Muscle layer of duodenum (tissue), 2 donors: ENCODE measurements around the gene NEU1.
"Not testable (repeated sequence)": the region's sequence is repeated elsewhere in the genome, so short reads cannot be mapped to it uniquely, and the experiment has no call there.

Experiments used
- H3K27ac ChIP-seq: one replicate; pipeline ENCODE4 v1.7.0; 2013; ENCODE audit warnings: mild to moderate bottlenecking, low read length
- H3K27me3 ChIP-seq: one replicate; pipeline ENCODE4 v1.7.0; 2013; ENCODE audit warnings: low read depth, mild to moderate bottlenecking, control low read depth, low read length
- H3K36me3 ChIP-seq, 2 donors: one replicate each; pipeline ENCODE4 v1.7.0; 2013; ENCODE audit warnings: low read length in 2 of 2, control low read depth in 1 of 2, mild to moderate bottlenecking in 1 of 2; ENCODE audit not compliant: insufficient read depth in 2 of 2, control insufficient read depth in 1 of 2
- H3K4me1 ChIP-seq, 2 donors: one replicate each; pipeline ENCODE4 v1.7.0; 2013; ENCODE audit warnings: low read length in 2 of 2, mild to moderate bottlenecking in 2 of 2, control low read depth in 1 of 2, moderate library complexity in 1 of 2; ENCODE audit not compliant: insufficient read depth in 2 of 2, control insufficient read depth in 1 of 2
- H3K4me3 ChIP-seq, 2 donors: one replicate each; pipeline ENCODE4 v1.7.0; 2013; ENCODE audit warnings: low read length in 2 of 2, low read depth in 1 of 2, mild to moderate bottlenecking in 1 of 2
- H3K9me3 ChIP-seq, 2 donors: one replicate each; pipeline ENCODE4 v1.7.0; 2013; ENCODE audit warnings: low read length in 2 of 2, control low read depth in 1 of 2, mild to moderate bottlenecking in 1 of 2; ENCODE audit not compliant: control insufficient read depth in 1 of 2
- donor health status: healthy.

NEU1 gene

DNA sequence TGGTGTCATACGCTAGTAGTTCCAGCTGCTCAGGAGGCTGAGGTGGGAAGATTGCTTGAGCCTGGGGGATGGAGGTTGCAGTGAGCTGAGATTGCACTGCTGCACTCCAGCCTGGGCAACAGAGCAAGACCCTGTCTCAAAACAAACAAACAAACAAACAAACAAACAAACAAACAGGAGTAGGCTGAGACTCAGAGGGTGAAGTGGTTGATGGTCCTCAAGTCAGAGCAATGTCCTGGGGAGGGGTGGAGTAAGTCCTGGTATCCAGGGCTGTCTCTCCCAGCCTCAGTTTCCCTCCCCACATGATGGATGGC is 6.0 kb upstream of the NEU1 start:
- H3K9me3 ChIP-seq, H3K36me3 ChIP-seq, H3K27me3 ChIP-seq, H3K4me3 ChIP-seq, H3K27ac ChIP-seq, H3K4me1 ChIP-seq: not testable (repeated sequence)

DNA sequence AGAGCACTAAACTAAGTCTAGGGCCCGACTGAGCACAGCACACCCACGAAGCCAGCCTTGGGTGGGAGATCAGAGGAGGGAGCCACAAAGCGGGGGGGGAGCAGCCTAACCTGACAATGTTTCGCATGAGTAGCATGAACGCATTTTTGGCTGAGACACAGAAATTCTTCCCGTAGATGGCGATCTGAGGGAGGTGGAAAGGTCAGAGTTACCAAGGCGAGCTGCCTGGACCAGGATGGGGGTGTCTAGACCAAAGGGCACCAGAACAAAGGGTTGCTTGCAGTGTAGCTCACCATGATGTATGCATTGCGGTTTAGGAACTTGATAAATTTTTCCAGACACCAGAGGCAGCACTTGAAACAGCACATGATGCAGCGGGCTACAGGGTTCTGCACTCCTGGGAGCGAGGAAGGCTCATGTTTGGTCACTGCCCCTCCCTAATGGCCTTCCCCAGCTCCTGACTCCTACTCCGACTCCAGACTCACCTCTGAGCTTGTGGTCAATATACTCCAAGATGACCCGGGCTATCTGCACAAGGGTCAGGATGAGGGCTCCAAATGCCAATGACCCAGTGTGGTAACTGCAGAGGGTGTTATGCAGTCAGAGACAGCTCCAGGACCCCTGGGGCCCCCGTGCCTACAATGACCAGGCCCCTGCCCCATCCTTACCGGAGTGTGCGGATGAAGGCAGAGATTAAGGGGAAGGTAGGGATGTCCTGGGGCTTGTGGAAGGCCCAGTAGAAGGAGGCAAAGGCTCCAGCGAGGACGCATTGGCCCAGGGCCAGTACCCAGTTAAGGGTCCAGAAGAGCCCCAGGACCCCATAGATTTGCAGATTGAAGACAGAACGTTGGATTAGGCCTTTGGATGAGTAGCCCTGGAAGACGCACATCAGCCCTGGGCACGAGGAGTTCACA is 2.8 kb upstream of the NEU1 start:
- no peak overlapping the region for H3K27ac ChIP-seq
- peaks cover 0 to 26% of the 10 kb centered on the region in 2 donors for H3K4me1 ChIP-seq
- no peaks in the 10 kb centered on the region for H3K9me3 ChIP-seq
- H3K36me3 ChIP-seq, result peaks cover 3 to 8% of the 10 kb centered on the region in 2 donors
- no peak overlapping the region for H3K4me3 ChIP-seq
- no peaks in the 10 kb centered on the region for H3K27me3 ChIP-seq

DNA sequence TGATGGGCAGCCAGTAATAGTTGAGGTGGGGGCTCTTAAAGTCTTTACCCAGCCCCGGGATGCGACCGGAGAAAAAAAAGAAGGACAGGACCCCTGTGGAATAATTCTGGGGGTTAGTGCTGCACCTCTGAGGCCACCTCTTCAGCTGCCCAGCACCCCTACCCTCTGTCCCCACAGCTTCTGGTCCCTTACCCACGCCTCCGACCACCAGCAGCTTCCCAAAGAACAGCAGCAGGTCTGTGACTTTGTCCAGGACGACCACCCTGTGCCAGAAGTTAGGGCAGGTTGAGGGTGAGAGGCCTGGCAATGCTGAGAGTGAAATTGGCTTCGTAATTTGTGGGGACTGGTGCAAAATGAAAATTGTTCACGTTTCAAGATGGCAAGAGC is 2.2 kb upstream of the NEU1 start:
- Histone ChIP-seq H3K27ac (no peak overlapping the region), H3K36me3 (peaks cover 6 to 14% of the 10 kb centered on the region in 2 donors), H3K9me3 (no peaks in the 10 kb centered on the region), H3K4me1 (peaks cover 0 to 26% of the 10 kb centered on the region in 2 donors), H3K4me3 (no peak overlapping the region), H3K27me3 (no peaks in the 10 kb centered on the region)

DNA sequence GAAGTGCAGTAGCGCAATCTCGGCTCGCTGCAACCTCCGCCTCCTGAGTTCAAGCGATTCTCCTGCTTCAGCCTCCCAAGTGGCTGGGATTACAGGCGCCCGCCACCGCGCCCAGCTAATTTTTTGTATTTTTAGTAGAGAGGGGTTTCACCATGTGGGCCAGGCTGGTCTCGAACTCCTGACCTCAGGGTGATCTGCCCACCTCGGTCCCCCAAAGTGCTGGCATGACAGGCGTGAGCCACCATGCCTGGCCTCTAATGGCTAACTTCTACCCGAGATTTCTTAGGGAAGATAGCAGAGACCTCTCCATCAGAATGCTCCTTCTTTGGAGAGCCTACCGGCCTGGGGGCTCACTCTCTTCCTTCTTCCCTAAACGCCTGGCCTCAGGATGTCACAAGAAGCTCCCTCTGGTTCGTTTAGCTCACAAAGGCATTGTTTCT is 1.5 kb upstream of the NEU1 start:
- peaks cover 13 to 21% of the 10 kb centered on the region in 2 donors for H3K36me3 ChIP-seq
- H3K27me3 ChIP-seq, H3K9me3 ChIP-seq: not testable (repeated sequence)
- H3K4me1 ChIP-seq, result peaks cover 0 to 26% of the 10 kb centered on the region in 2 donors
- peak overlapping the region; percentile 73 to 82 for H3K4me3 ChIP-seq
- H3K27ac ChIP-seq, result peak overlapping the region; percentile 74

GRCh38 chr6:31861919-31862343 is 690 bp downstream of the NEU1 start:
- Histone ChIP-seq H3K36me3 (peaks cover 20 to 38% of the 10 kb centered on the region in 2 donors), H3K9me3 (no peaks in the 10 kb centered on the region), H3K4me3 (peak overlapping the region; percentile 87 to 88), H3K4me1 (peaks cover 0 to 26% of the 10 kb centered on the region in 2 donors), H3K27ac (peak overlapping the region; percentile 87), H3K27me3 (no peaks in the 10 kb centered on the region)

- H3K9me3 ChIP-seq, result no peaks in the 10 kb centered on the region
- no peak overlapping the region for H3K27ac ChIP-seq
- H3K4me3 ChIP-seq, result no peak overlapping the region
- H3K36me3 ChIP-seq, result peaks cover 20 to 39% of the 10 kb centered on the region in 2 donors
- H3K27me3 ChIP-seq, result no peaks in the 10 kb centered on the region
- peaks cover 0 to 26% of the 10 kb centered on the region in 2 donors for H3K4me1 ChIP-seq
These were observed 1.5 kb downstream of the NEU1 start for GRCh38 chr6:31861150-31861549.

DNA sequence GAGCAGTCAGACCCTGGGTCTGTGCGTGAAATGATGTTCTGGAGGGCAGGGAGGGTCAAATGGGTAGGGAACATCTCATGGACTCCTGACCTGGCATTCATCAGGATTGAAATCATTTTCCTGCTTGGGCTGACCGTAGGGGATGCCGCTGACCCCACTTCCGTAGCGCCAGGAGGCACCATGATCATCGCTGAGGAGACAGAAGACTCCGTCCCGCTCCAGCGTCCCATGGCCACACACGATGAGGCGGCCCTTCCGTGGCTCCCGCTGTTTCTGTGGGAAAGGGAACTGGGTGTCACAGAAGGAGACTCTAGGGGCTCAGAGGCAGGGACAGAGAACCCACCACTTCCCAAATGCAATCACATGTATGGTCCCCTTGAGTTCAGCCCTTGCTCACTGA is 2.3 kb downstream of the NEU1 start:
- Histone ChIP-seq H3K9me3 (no peaks in the 10 kb centered on the region), H3K4me1 (peaks cover 0 to 26% of the 10 kb centered on the region in 2 donors), H3K27me3 (no peaks in the 10 kb centered on the region), H3K4me3 (no peak overlapping the region), H3K36me3 (peaks cover 20 to 39% of the 10 kb centered on the region in 2 donors), H3K27ac (no peak overlapping the region)

- Histone ChIP-seq H3K36me3 (peaks cover 20 to 39% of the 10 kb centered on the region in 2 donors), H3K27ac (no peak overlapping the region), H3K27me3 (no peaks in the 10 kb centered on the region), H3K4me1 (peaks cover 0 to 26% of the 10 kb centered on the region in 2 donors), H3K9me3 (no peaks in the 10 kb centered on the region), H3K4me3 (no peak overlapping the region)
These were observed 2.7 kb downstream of the NEU1 start for GRCh38 chr6:31859923-31860322.

DNA sequence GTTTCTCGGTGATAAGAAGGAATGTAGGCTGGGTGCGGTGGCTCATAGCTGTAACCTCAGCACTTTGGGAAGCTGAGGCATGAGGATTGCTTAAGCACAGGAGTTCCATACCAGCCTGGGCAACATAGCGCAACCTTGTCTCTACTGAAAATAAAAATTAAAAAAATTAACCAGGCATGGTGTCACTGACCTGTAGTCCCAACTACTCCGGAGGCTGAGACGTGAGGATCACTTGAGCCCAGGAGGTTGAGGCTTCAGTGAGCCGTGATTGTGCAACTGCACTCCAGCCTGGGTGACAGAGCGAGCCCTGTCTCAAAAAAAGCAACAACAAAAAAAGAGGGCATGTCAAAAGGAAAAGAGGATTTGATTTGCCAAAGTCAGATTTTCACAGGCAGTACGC is 3.9 kb downstream of the NEU1 start:
- Histone ChIP-seq H3K27me3 (no peaks in the 10 kb centered on the region), H3K4me1 (peaks cover 0 to 21% of the 10 kb centered on the region in 2 donors), H3K27ac (no peak overlapping the region), H3K9me3 (no peaks in the 10 kb centered on the region), H3K36me3 (peaks cover 20 to 39% of the 10 kb centered on the region in 2 donors), H3K4me3 (no peak overlapping the region)

- H3K4me3 ChIP-seq, H3K27me3 ChIP-seq, H3K27ac ChIP-seq, H3K9me3 ChIP-seq: not testable (repeated sequence)
- Histone ChIP-seq H3K4me1 (peaks cover 0 to 15% of the 10 kb centered on the region in 2 donors), H3K36me3 (peaks cover 20 to 39% of the 10 kb centered on the region in 2 donors)
These were observed 4.8 kb downstream of the NEU1 start for GRCh38 chr6:31857774-31858173.

- H3K36me3 ChIP-seq, H3K27ac ChIP-seq, H3K9me3 ChIP-seq, H3K4me3 ChIP-seq, H3K27me3 ChIP-seq, H3K4me1 ChIP-seq: not testable (repeated sequence)
These were observed 10.5 kb downstream of the NEU1 start for GRCh38 chr6:31851980-31852718.
